Measurements from ENCODE around the gene ATP9A.

Gene ATP9A

DNA sequence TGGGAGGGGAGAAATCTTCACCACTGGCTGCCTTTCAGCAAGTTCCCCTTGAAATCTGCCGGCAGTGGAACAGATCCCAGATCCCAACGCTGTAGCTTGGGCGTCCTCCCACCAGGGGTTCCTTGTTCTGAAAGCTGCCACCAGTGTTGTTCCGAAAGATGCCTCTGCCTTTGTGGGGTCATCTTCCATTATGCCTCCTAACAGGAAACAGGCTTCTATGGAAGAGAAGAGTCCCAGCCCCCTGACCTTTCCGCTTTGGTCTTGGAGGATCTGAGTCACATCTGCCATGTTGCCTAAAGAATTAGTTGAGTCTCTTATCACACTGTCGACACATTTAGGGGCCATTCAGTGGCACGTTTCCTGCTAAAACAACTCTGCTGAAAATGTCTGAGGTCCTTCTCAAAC lies 168.2 kb downstream of the ATP9A start:
- TF ChIP-seq, protein P1, sequence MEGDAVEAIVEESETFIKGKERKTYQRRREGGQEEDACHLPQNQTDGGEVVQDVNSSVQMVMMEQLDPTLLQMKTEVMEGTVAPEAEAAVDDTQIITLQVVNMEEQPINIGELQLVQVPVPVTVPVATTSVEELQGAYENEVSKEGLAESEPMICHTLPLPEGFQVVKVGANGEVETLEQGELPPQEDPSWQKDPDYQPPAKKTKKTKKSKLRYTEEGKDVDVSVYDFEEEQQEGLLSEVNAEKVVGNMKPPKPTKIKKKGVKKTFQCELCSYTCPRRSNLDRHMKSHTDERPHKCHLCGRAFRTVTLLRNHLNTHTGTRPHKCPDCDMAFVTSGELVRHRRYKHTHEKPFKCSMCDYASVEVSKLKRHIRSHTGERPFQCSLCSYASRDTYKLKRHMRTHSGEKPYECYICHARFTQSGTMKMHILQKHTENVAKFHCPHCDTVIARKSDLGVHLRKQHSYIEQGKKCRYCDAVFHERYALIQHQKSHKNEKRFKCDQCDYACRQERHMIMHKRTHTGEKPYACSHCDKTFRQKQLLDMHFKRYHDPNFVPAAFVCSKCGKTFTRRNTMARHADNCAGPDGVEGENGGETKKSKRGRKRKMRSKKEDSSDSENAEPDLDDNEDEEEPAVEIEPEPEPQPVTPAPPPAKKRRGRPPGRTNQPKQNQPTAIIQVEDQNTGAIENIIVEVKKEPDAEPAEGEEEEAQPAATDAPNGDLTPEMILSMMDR (IDR thresholded peaks at IDR 0.05; ENCODE audit: extremely low read depth, missing control alignments), result no peak
- no peak for DNase-seq (ENCODE audit: low spot score)

DNA sequence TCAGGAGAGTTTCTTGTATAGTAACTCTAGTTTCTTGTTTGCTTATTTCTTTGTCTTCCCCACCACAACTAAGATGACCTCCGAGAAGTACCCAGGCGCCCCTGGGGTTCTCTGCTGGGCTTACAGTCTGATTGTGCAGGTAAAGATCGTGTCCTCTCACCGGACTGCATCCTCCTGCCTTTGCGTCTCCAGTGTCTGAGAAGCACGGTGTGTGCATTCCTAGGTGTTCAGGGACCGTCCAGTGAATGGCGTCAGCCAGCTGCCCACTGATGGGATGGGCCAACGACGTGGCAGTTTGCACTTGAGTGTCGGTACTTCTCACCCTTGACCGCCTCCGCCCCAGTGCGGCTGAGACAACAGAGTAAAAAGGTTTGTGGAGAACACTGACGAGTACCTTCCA lies 169.6 kb downstream of the ATP9A start:
- DNase-seq (ENCODE audit: low spot score), result no peak
- TF ChIP-seq, protein P1 (IDR thresholded peaks at IDR 0.05; ENCODE audit: extremely low read depth, missing control alignments), result no peak

DNA sequence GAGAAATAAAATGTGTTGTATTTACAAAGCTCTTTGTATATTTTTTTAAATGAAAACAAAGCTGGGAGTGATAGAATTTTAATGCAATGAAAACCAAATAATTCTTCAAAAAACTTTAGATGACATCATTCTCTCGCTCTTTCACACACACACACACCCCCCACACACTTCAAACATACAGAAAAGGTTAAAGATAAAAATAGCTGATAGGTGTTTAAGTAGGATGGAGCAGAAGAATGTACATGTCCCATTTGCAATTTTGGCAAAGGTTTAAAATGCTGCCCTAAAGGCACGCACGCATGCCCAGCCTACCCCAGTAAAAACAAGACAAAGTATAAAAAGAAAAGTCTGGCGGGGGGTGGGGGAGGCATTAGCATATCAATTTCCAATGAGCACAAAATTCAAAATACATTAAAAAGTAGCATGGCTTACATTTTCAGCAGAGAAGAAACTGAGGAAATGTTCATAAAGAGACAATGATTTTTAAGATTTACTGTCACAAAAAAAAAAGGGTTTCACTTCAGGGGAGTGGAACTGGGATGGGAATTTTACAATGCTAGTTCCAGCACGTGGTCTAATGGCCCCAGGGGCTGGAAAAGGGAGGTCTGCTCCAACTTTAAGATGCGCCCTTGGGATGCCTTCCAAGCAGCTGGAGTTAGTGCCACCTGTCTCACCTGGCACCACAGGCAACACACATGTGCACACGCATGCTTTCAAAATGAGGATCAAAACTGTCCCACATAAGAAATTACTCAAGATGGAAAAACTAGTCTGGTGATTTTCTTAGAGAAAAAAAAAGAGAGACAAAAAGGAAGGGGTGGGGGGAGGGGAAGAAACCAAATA lies 170.6 kb downstream of the ATP9A start:
- DNase-seq (ENCODE audit: low spot score), result no peak
- TF ChIP-seq, protein P1 (IDR thresholded peaks at IDR 0.05; ENCODE audit: extremely low read depth, missing control alignments), result no peak

DNA sequence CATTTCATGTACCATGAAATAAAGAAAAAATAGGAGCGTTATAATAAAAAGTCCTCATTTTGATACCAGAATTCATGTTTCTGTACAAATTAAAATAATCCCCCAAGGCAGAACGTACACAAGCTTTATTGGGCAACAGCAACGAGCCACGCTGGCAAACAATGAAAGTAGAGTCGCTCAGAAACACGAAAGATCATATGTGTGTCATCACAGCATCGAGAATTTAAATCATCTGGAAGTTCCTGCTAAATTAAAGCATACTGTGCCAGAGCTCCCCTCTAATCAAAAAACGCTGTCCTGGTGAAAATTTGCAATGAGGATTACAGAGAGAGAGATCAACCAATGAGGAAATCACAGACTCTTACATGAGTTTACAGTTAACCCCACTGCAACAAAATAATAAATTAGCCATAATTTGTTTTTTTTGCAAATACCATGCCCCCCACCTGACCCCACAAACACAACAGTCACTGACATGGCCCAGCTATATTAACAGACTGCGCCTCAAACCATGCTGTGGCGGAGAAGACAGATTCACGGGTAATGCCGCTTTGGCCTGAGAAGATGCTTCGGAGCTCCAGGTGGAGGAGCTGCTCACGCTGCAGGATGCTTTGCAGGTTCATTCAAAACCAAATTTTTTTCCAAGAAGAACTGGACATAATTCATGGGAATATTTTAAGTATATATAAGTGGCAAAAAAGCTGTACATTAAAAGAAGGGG lies 171.4 kb downstream of the ATP9A start:
- TF ChIP-seq, protein P1 (IDR thresholded peaks at IDR 0.05; ENCODE audit: extremely low read depth, missing control alignments), result no peak
- no peak for DNase-seq (ENCODE audit: low spot score)

DNA sequence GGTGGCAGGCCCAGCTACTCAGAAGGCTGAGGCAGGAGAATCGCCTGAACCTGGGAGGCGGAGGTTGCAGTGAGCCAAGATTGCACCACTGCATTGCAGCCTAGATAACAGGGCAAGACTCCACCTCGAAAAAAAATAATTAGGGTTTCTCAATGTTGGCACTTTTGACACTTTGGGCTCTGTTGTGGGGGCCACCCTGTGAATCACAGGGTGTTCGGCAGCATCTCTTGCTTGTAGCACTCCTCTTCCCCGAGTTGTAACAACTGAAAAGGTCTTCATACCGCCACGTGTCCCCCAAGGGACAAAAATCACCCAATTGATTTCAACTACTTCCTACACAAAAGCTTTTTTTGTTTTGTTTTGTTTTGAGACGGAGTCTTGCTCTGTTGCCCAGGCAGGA lies 172.4 kb downstream of the ATP9A start:
- no peak for DNase-seq (ENCODE audit: low spot score)
- TF ChIP-seq, protein P1 (IDR thresholded peaks at IDR 0.05; ENCODE audit: extremely low read depth, missing control alignments), result no peak

DNA sequence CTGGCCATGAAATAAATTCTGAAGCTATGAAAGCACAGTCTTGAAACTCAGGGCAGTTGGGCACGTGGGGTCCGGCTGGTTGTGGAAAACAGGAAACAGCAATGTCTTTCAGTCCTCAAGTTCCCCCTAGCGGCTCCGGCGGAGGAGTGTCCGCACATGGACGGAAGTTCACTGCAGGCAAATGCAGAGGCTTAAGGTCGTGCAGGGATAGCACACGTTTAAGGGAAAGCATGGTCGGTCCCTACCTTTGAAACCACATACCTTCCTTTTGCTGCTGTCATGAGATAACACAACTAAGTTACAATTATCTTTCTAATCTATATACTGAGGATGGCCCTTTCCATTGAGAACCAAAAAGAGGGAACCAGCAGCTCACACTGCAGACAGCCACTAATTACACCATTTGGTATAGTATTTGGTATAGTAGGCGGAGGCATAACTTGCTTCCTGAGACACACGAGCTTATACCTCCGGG lies 173.1 kb downstream of the ATP9A start:
- DNase-seq (ENCODE audit: low spot score), result peak; percentile 81
- TF ChIP-seq, protein P1 (IDR thresholded peaks at IDR 0.05; ENCODE audit: extremely low read depth, missing control alignments), result peak; percentile 73

Data from GM20000 (cell line).